ENCODE data around the gene CRTAC1.

Gene CRTAC1

GRCh38 chr10:97896756-97897358, 133.6 kb downstream of the CRTAC1 start:
- TF ChIP-seq CTCF (IDR thresholded peaks at IDR 0.05; ENCODE audit: insufficient read depth, low read depth, low read length, missing control alignments) = no peak
- DNase-seq (ENCODE audit: low read depth) = no peak
- no peak overlapping the region for H3K4me3 ChIP-seq (ENCODE audit: low read depth, low read length)

GRCh38 chr10:97895915-97896314, 134.5 kb downstream of the CRTAC1 start:
- no peak for DNase-seq (ENCODE audit: low read depth)
- no peak overlapping the region for H3K4me3 ChIP-seq (ENCODE audit: low read depth, low read length)
- TF ChIP-seq CTCF (IDR thresholded peaks at IDR 0.05; ENCODE audit: insufficient read depth, low read depth, low read length, missing control alignments) = no peak

GRCh38 chr10:97895084-97895483, 135.3 kb downstream of the CRTAC1 start:
- TF ChIP-seq CTCF (IDR thresholded peaks at IDR 0.05; ENCODE audit: insufficient read depth, low read depth, low read length, missing control alignments) = no peak

GRCh38 chr10:97894092-97894491, 136.3 kb downstream of the CRTAC1 start:
- DNase-seq (ENCODE audit: low read depth) = no peak
- no peak overlapping the region for H3K4me3 ChIP-seq (ENCODE audit: low read depth, low read length)
- no peak for TF ChIP-seq CTCF (IDR thresholded peaks at IDR 0.05; ENCODE audit: insufficient read depth, low read depth, low read length, missing control alignments)

More at GRCh38 chr10:97895084-97895483, 135.3 kb downstream of the CRTAC1 start:
- no peak overlapping the region for H3K4me3 ChIP-seq (ENCODE audit: low read depth, low read length)
- no peak for DNase-seq (ENCODE audit: low read depth)

- DNase-seq (ENCODE audit: low read depth) = no peak
- no peak overlapping the region for H3K4me3 ChIP-seq (ENCODE audit: low read depth, low read length)
- TF ChIP-seq CTCF (IDR thresholded peaks at IDR 0.05; ENCODE audit: insufficient read depth, low read depth, low read length, missing control alignments) = no peak
Measured at GRCh38 chr10:97892939-97893338, 137.5 kb downstream of the CRTAC1 start.

- H3K4me3 ChIP-seq (ENCODE audit: low read depth, low read length) = no peak overlapping the region
- DNase-seq (ENCODE audit: low read depth) = no peak
- no peak for TF ChIP-seq CTCF (IDR thresholded peaks at IDR 0.05; ENCODE audit: insufficient read depth, low read depth, low read length, missing control alignments)
Measured at GRCh38 chr10:97892506-97892905, 137.9 kb downstream of the CRTAC1 start.
